Keratinocyte (primary cell): ENCODE results near the gene SMIM17. TPM values are rescaled to one million over a fixed set of nuclear protein-coding genes. Genes with fewer than 3 reads are reported as not detected.

Experiments
- DNase-seq: peaks from one replicate; pipeline ENCODE4 v3.0.0-alpha.2; 2011; ENCODE audit warnings: low read depth, missing footprints, low spot score
- FAIRE-seq: peaks from 2 replicates; lab custom pipeline; 2011; peaks lifted over from hg19 to GRCh38; lab: Jason Lieb, UNC
- H2AFZ ChIP-seq: 2 replicates; pipeline ENCODE4 v1.6.0; 2012; ENCODE audit warnings: low read length, control low read depth, inconsistent platforms; ENCODE audit not compliant: control insufficient read depth
- H3K27ac ChIP-seq: 2 replicates; pipeline ENCODE4 v1.5.1; 2011; ENCODE audit warnings: low read length; ENCODE audit not compliant: control insufficient read depth, insufficient read depth
- H3K27me3 ChIP-seq: 3 replicates; pipeline ENCODE4 v1.6.0; 2011; ENCODE audit warnings: low read length; ENCODE audit not compliant: control insufficient read depth, insufficient read depth; ENCODE audit errors: extremely low read depth
- H3K36me3 ChIP-seq, 2 experiments: 2 replicates in 1 of 2; 3 replicates in 1 of 2; pipeline ENCODE4 v1.5.1; 2011; ENCODE audit warnings: low read length in 2 of 2, mild to moderate bottlenecking in 1 of 2; ENCODE audit not compliant: control insufficient read depth in 2 of 2, insufficient read depth in 2 of 2; ENCODE audit errors: extremely low read depth in 1 of 2
- H3K4me1 ChIP-seq: 3 replicates; pipeline ENCODE4 v1.5.1; 2011; ENCODE audit warnings: low read length; ENCODE audit not compliant: control insufficient read depth, insufficient read depth; ENCODE audit errors: extremely low read depth
- H3K4me2 ChIP-seq: 3 replicates; pipeline ENCODE4 v1.6.0; 2011; ENCODE audit warnings: low read depth, low read length; ENCODE audit not compliant: control insufficient read depth, insufficient read depth; ENCODE audit errors: extremely low read depth
- H3K4me3 ChIP-seq, 3 experiments: fragments of 200-600 bp in 1 of 3; sonication (generic) in 1 of 3; 2 replicates in 2 of 3; 3 replicates in 1 of 3; pipeline ENCODE4 v1.5.1; 2011 to 2016; ENCODE audit warnings: low read length in 3 of 3, mild to moderate bottlenecking in 3 of 3, control low read depth in 2 of 3, inconsistent platforms in 1 of 3, low read depth in 1 of 3, mixed read lengths in 1 of 3, mixed run types in 1 of 3, moderate library complexity in 1 of 3; ENCODE audit not compliant: control insufficient read depth in 2 of 3, insufficient read depth in 2 of 3; ENCODE audit errors: extremely low read depth in 1 of 3
- H3K79me2 ChIP-seq: 2 replicates; pipeline ENCODE4 v1.6.0; 2012; ENCODE audit warnings: low read length; ENCODE audit not compliant: control insufficient read depth, insufficient read depth
- H3K9ac ChIP-seq: 3 replicates; pipeline ENCODE4 v1.6.0; 2011; ENCODE audit warnings: low read length; ENCODE audit not compliant: control insufficient read depth, insufficient read depth; ENCODE audit errors: extremely low read depth
- H3K9me1 ChIP-seq: 3 replicates; pipeline ENCODE4 v1.6.0; 2011; ENCODE audit warnings: low read length; ENCODE audit not compliant: control insufficient read depth, insufficient read depth; ENCODE audit errors: extremely low read depth
- H3K9me3 ChIP-seq: 2 replicates; pipeline ENCODE4 v1.5.1; 2012; ENCODE audit warnings: low read depth, low read length; ENCODE audit not compliant: control insufficient read depth
- H4K20me1 ChIP-seq: 3 replicates; pipeline ENCODE4 v1.6.0; 2011; ENCODE audit warnings: low read length; ENCODE audit not compliant: control insufficient read depth, insufficient read depth; ENCODE audit errors: extremely low read depth
- CTCF ChIP-seq, 3 experiments: IDR thresholded peaks in 1 of 3; conservative IDR thresholded peaks in 1 of 3; optimal IDR thresholded peaks in 1 of 3; 2 replicates in 2 of 3; 3 replicates in 1 of 3; pipeline versions ENCODE3 to v1.5.1; 2011; ENCODE audit warnings: low read length in 3 of 3, mild to moderate bottlenecking in 3 of 3, moderate library complexity in 2 of 3, control low read depth in 1 of 3, inconsistent platforms in 1 of 3; ENCODE audit not compliant: insufficient read depth in 2 of 3; ENCODE audit errors: extremely low read depth in 1 of 3
- EZH2 ChIP-seq: IDR thresholded peaks from one replicate; pipeline ENCODE4 v1.6.1; 2012; ENCODE audit warnings: inconsistent platforms, mild to moderate bottlenecking, low read length, moderate library complexity
- dilution Hi-C: fragments of 300-500 bp; cut with MboI; formaldehyde crosslinking; loops from one replicate; pipeline ENCODE4 v1.7.0; 2020; ENCODE audit warnings: low sequenced_read_pairs; ENCODE audit not compliant: extremely low pct_ligation_motif_present
- polyA plus RNA-seq, 5 experiments: library from polyadenylated mRNA; depleted of rRNA in 3 of 5; stranded (reverse) in 3 of 5; stranded (forward) in 1 of 5; unstranded in 1 of 5; fragments of >200 nt; gene quantifications; 1 replicate in 1 of 5; 2 replicates in 3 of 5; 3 replicates in 1 of 5; pipeline versions ENCODE4 v1.2.1 to v1.2.3, GENCODE V29; 2011 to 2012; ENCODE audit warnings: missing spikeins in 2 of 5, low read depth in 1 of 5, low replicate concordance in 1 of 5

The SMIM17 gene
- polyA plus RNA-seq, 1 donor (not counting 4 experiments of a cell fraction or from before 2014, with no cell fraction given), result 0.13 TPM

- Histone ChIP-seq H3K79me2 (no peaks in the 10 kb centered on the region), H4K20me1 (no peaks in the 10 kb centered on the region), H3K4me3 (no peak overlapping the region), H3K9ac (no peak overlapping the region), H3K4me1 (no peaks in the 10 kb centered on the region), H3K9me1 (no peaks in the 10 kb centered on the region), H3K9me3 (peaks cover 14% of the 10 kb centered on the region), H3K36me3 (no peaks in the 10 kb centered on the region), H3K27me3 (no peaks in the 10 kb centered on the region), H2AFZ (no peak overlapping the region), H3K27ac (no peak overlapping the region), H3K4me2 (no peak overlapping the region)
- DNase-seq (no peak), FAIRE-seq (no peak)
- TF ChIP-seq CTCF (optimal IDR thresholded peaks at IDR 0.05 in 1 of 3, IDR thresholded peaks at IDR 0.05 in 1 of 3, conservative IDR thresholded peaks at IDR 0.05 in 1 of 3; ENCODE audit: extremely low read depth in 1 of 3, insufficient read depth in 2 of 3, low read length in 3 of 3), result no peak
- no peak for TF ChIP-seq EZH2
- dilution Hi-C loops, result no loop called here
Measured at GRCh38 chr19:56670401-56670960, 27.5 kb downstream of the SMIM17 start.

DNA sequence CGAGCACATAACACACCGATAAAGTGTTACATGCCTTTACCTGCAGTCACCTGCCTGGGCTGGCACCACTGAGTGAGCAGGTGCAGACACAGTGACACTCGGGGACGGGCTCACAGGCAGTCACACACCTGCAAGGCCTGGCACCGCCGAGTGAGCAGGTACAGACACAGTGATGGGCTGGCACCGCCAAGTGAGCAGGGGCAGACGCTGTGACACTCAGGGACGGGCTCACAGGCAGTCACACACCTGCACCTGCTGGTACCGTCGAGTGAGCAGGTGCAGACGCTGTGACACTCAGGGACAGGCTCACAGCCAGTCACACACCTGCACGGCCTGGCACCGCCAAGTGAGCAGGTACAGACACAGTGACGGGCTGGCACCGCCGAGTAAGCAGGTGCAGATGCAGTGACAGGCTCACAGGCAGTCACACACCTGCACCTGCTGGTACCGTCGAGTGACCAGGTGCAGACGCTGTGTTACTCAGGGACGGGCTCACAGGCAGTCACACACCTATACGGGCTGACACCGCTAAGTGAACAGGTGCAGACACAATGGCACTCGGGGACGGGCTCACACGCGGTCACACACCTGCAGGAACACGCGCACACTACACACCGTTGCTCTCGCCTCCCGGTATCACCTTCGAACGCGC, 28.1 kb downstream of the SMIM17 start:
- Histone ChIP-seq H3K9me1 (no peaks in the 10 kb centered on the region), H3K9me3 (peaks cover 14% of the 10 kb centered on the region), H3K36me3 (no peaks in the 10 kb centered on the region), H2AFZ (no peak overlapping the region), H3K9ac (no peak overlapping the region), H3K4me2 (no peak overlapping the region), H3K4me3 (no peak overlapping the region), H3K27me3 (no peaks in the 10 kb centered on the region), H3K27ac (no peak overlapping the region), H3K79me2 (no peaks in the 10 kb centered on the region), H3K4me1 (no peaks in the 10 kb centered on the region), H4K20me1 (no peaks in the 10 kb centered on the region)
- dilution Hi-C loops, result no loop called here
- TF ChIP-seq CTCF (optimal IDR thresholded peaks at IDR 0.05 in 1 of 3, IDR thresholded peaks at IDR 0.05 in 1 of 3, conservative IDR thresholded peaks at IDR 0.05 in 1 of 3; ENCODE audit: extremely low read depth in 1 of 3, insufficient read depth in 2 of 3, low read length in 3 of 3), result no peak
- TF ChIP-seq EZH2, result no peak
- no peak for DNase-seq
- FAIRE-seq, result no peak
